ENCODE measurements around the gene ABHD11. TPM values are rescaled to one million over a fixed set of nuclear protein-coding genes. Genes with fewer than 3 reads are reported as not detected.

ABHD11 gene
- total RNA-seq, 1 donor from 2014 or later: 23.8 TPM

DNA sequence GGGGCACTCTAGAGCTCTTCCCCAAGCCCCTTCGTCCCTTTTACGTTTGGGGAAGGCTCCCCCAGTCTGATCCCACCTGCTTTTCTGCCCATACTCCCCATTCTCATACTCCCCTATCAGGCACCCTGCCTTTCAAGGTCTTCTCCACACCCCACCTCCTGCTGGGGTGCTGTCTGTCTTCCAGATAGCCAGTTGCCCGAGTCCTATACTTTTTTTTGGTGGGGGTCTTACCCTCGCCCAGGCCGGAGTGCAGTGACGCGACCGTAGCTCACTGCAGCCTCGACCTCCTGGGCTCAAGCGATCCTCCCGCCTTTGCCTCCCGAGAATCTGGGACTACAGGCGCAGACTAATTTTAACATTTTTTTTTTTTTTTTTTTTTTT lies 775 bp upstream of the ABHD11 start:
- Histone ChIP-seq H3K36me3 (peaks cover 0 to 16% of the 10 kb centered on the region in 2 donors), H3K4me3 (peak overlapping the region; percentile 65), H3K27ac (peak overlapping the region; percentile 93), H3K9me3 (no peaks in the 10 kb centered on the region), H3K27me3 (no peaks in the 10 kb centered on the region), H3K4me1 (peaks cover 29% of the 10 kb centered on the region)
- TF ChIP-seq POLR2AphosphoS5 (IDR thresholded peaks at IDR 0.05; ENCODE audit: insufficient read depth in 1 of 2, low read depth in 1 of 2): no peak
- TF ChIP-seq, protein P1, sequence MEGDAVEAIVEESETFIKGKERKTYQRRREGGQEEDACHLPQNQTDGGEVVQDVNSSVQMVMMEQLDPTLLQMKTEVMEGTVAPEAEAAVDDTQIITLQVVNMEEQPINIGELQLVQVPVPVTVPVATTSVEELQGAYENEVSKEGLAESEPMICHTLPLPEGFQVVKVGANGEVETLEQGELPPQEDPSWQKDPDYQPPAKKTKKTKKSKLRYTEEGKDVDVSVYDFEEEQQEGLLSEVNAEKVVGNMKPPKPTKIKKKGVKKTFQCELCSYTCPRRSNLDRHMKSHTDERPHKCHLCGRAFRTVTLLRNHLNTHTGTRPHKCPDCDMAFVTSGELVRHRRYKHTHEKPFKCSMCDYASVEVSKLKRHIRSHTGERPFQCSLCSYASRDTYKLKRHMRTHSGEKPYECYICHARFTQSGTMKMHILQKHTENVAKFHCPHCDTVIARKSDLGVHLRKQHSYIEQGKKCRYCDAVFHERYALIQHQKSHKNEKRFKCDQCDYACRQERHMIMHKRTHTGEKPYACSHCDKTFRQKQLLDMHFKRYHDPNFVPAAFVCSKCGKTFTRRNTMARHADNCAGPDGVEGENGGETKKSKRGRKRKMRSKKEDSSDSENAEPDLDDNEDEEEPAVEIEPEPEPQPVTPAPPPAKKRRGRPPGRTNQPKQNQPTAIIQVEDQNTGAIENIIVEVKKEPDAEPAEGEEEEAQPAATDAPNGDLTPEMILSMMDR (IDR thresholded peaks at IDR 0.05): no peak
- TF ChIP-seq POLR2A (IDR thresholded peaks at IDR 0.05): no peak
- no peak for DNase-seq (ENCODE audit: extremely low spot score in 2 of 2)
- intact Hi-C loops (cut with DNase I): no loop called here

GRCh38 chr7:73738220-73738611 lies 386 bp downstream of the ABHD11 start:
- Histone ChIP-seq H3K4me1 (peaks cover 23% of the 10 kb centered on the region), H3K36me3 (peaks cover 0 to 16% of the 10 kb centered on the region in 2 donors), H3K4me3 (peak overlapping the region; percentile 65), H3K27me3 (no peaks in the 10 kb centered on the region), H3K27ac (peak overlapping the region; percentile 93), H3K9me3 (no peaks in the 10 kb centered on the region)
- intact Hi-C loops (cut with DNase I): no loop called here
- TF ChIP-seq POLR2A (IDR thresholded peaks at IDR 0.05): no peak
- no peak for TF ChIP-seq POLR2AphosphoS5 (IDR thresholded peaks at IDR 0.05; ENCODE audit: insufficient read depth in 1 of 2, low read depth in 1 of 2)
- TF ChIP-seq, protein P1 (IDR thresholded peaks at IDR 0.05): no peak
- no peak for DNase-seq (ENCODE audit: extremely low spot score in 2 of 2)

- Histone ChIP-seq H3K27me3 (no peaks in the 10 kb centered on the region), H3K4me1 (peaks cover 17% of the 10 kb centered on the region), H3K36me3 (peaks cover 0 to 16% of the 10 kb centered on the region in 2 donors), H3K27ac (peak overlapping the region; percentile 93), H3K4me3 (peak overlapping the region; percentile 65), H3K9me3 (no peaks in the 10 kb centered on the region)
- DNase-seq (ENCODE audit: extremely low spot score in 2 of 2): no peak
- TF ChIP-seq, protein P1 (IDR thresholded peaks at IDR 0.05): peak in 1 of 3 experiments; percentile 6
- no peak for TF ChIP-seq POLR2AphosphoS5 (IDR thresholded peaks at IDR 0.05; ENCODE audit: insufficient read depth in 1 of 2, low read depth in 1 of 2)
- no peak for TF ChIP-seq POLR2A (IDR thresholded peaks at IDR 0.05)
- intact Hi-C loops (cut with DNase I): no loop called here
Observed at GRCh38 chr7:73737491-73738219, 947 bp downstream of the ABHD11 start.

DNA sequence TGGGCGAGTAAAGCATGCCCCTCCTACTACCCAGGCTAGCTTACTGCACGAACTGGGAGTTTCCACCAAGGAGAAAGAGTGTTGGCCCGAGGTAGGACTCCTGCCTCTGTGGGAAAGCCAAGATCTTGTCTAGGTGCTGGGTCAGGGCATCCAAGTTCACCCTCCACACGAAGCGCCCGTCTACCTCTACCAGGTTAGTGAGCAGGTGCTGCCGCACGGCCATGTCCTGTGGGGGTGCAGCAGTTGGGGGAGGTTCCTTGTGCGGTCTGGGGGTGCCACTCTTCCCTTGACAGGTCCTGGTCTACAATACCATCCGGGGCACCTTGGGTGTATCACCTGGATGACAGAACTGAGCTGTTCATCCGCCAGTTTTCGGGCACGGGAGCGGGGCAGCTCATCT lies 1.7 kb downstream of the ABHD11 start:
- H3K27ac ChIP-seq: no peak overlapping the region
- no peaks in the 10 kb centered on the region for H3K27me3 ChIP-seq
- no peak for DNase-seq (ENCODE audit: extremely low spot score in 2 of 2)
- H3K9me3 ChIP-seq: no peaks in the 10 kb centered on the region
- no peak for TF ChIP-seq POLR2A (IDR thresholded peaks at IDR 0.05)
- TF ChIP-seq POLR2AphosphoS5 (IDR thresholded peaks at IDR 0.05; ENCODE audit: insufficient read depth in 1 of 2, low read depth in 1 of 2): no peak
- TF ChIP-seq, protein P1 (IDR thresholded peaks at IDR 0.05): no peak
- peaks cover 0 to 16% of the 10 kb centered on the region in 2 donors for H3K36me3 ChIP-seq
- peaks cover 12% of the 10 kb centered on the region for H3K4me1 ChIP-seq
- H3K4me3 ChIP-seq: no peak overlapping the region
- intact Hi-C loops (cut with DNase I): no loop called here

- Histone ChIP-seq H3K9me3 (no peaks in the 10 kb centered on the region), H3K4me1 (peaks cover 12% of the 10 kb centered on the region), H3K4me3 (no peak overlapping the region), H3K27ac (no peak overlapping the region), H3K36me3 (peaks cover 0 to 16% of the 10 kb centered on the region in 2 donors), H3K27me3 (no peaks in the 10 kb centered on the region)
- DNase-seq (ENCODE audit: extremely low spot score in 2 of 2): no peak
- TF ChIP-seq, protein P1 (IDR thresholded peaks at IDR 0.05): no peak
- TF ChIP-seq POLR2A (IDR thresholded peaks at IDR 0.05) (no peak), POLR2AphosphoS5 (IDR thresholded peaks at IDR 0.05; ENCODE audit: insufficient read depth in 1 of 2, low read depth in 1 of 2) (no peak)
- intact Hi-C loops (cut with DNase I): no loop called here
Observed at GRCh38 chr7:73735528-73735905, 3.1 kb downstream of the ABHD11 start.

All from vagina (tissue), 2 donors.